Measurements from ENCODE around the gene SNX19.

SNX19 gene

GRCh38 chr11:130897262-130898182, 18.8 kb downstream of the SNX19 start:
- Mint-ChIP-seq H3K27ac (ENCODE audit: low read depth) (no peak overlapping the region), H3K27me3 (no peaks in the 10 kb centered on the region), H3K4me1 (peaks cover 7% of the 10 kb centered on the region), H3K4me3 (no peak overlapping the region), H3K9me3 (no peaks in the 10 kb centered on the region), H3K36me3 (ENCODE audit: insufficient read depth) (peaks cover 59% of the 10 kb centered on the region)
- DNase-seq (ENCODE audit: low spot score in 2 of 2): no peak
- no peak for ATAC-seq (replicated peaks; ENCODE audit: extremely low read depth, poor library complexity, severe bottlenecking)

DNA sequence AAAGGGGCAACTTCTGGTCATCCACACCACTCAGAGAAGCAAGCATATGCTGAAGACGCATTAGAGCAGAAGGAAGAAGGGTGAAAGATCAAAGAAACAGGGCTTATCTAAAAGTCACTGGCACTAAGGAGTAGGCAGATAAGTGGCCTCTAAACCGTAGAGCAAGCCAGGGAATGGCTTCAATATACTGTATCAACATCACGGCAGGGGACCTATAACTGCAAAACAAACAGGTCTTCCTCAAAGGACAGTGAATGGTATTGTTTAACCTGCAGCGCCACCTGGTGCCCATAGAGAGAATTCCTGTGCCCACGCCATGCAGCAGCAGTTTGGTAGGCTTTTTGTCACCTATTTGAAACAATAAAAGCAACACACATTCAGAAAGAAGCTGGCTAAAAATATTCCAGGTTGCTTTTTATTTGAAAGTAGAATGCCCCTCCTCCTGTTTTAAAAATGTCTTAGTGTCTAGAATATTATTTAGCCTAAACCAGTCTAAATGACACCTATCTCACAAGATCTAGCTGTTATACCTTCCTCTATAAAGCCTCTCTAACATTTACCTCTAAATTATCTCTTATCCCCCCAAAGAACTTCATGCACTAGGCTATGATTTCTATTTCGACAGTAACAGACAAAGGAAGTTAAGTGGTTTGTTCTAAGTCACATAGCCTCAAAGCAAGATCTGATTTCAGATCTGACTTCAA, 21.8 kb downstream of the SNX19 start:
- H3K4me1 Mint-ChIP-seq: peaks cover 7% of the 10 kb centered on the region
- peaks cover 36% of the 10 kb centered on the region for H3K36me3 Mint-ChIP-seq (ENCODE audit: insufficient read depth)
- H3K27ac Mint-ChIP-seq (ENCODE audit: low read depth): no peak overlapping the region
- peak; percentile 43 to 46 for DNase-seq (ENCODE audit: low spot score in 2 of 2)
- H3K9me3 Mint-ChIP-seq: no peaks in the 10 kb centered on the region
- ATAC-seq (replicated peaks; ENCODE audit: extremely low read depth, poor library complexity, severe bottlenecking): peak; percentile 75
- H3K4me3 Mint-ChIP-seq: no peak overlapping the region
- no peaks in the 10 kb centered on the region for H3K27me3 Mint-ChIP-seq

- H3K27ac Mint-ChIP-seq (ENCODE audit: low read depth): no peak overlapping the region
- peaks cover 23% of the 10 kb centered on the region for H3K36me3 Mint-ChIP-seq (ENCODE audit: insufficient read depth)
- peaks cover 3% of the 10 kb centered on the region for H3K4me1 Mint-ChIP-seq
- no peaks in the 10 kb centered on the region for H3K9me3 Mint-ChIP-seq
- no peak for ATAC-seq (replicated peaks; ENCODE audit: extremely low read depth, poor library complexity, severe bottlenecking)
- H3K27me3 Mint-ChIP-seq: no peaks in the 10 kb centered on the region
- DNase-seq (ENCODE audit: low spot score in 2 of 2): no peak
- no peak overlapping the region for H3K4me3 Mint-ChIP-seq
These were observed 23.4 kb downstream of the SNX19 start for GRCh38 chr11:130892861-130893260.

DNA sequence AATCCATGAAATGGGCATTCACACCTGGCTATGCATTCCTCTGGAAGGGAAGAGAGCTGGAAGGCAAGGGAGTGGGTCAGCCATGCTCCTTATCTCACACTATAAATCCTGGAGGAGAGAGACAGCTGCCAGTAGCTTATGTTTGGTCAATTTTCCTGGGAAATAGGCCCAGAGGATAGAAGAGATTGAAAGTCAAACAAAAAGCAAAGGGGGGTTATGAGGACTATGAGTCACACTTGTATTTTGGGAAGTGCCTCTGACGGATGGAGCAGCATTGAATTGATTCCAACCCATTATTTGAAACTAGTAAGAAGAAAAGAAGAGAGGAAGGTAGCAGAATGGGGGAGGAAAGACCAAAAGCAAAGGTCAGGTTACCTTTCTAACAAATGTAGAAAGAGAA, 25.0 kb downstream of the SNX19 start:
- no peak overlapping the region for H3K27ac Mint-ChIP-seq (ENCODE audit: low read depth)
- no peaks in the 10 kb centered on the region for H3K9me3 Mint-ChIP-seq
- no peaks in the 10 kb centered on the region for H3K27me3 Mint-ChIP-seq
- H3K36me3 Mint-ChIP-seq (ENCODE audit: insufficient read depth): peaks cover 16% of the 10 kb centered on the region
- DNase-seq (ENCODE audit: low spot score in 2 of 2): no peak
- ATAC-seq (replicated peaks; ENCODE audit: extremely low read depth, poor library complexity, severe bottlenecking): no peak
- no peaks in the 10 kb centered on the region for H3K4me1 Mint-ChIP-seq
- H3K4me3 Mint-ChIP-seq: no peak overlapping the region

DNA sequence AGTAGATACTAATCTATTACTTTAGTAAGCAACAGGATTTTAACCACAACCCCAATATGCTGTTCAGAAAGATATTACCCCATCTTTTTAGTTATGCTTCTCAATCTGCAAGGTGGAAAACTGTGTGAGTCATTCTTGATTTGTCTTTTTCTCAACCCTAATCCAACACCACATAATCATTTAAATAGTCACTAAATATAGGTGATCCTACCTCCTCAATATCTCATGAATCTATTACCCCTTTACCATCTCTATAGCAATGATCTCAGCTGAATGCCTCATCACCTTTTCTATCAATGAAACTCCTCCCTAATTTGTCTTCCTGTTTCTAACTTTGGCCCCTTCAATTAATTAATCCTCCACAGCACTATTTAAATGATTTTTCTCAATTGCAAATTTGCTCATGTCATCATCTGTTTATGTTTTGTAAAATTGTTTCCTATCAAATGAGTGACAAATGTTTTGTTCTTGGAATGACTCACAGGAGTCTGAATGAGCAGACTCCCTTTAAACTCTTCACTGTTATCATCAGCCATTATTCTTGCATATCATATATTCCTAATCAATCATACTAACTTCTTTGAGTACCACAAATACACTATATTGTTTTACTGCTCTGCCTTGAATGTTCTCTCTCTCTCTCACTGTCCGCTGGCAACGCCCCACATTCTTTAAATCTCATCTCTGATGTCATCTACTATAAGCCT, 26.1 kb downstream of the SNX19 start:
- peaks cover 19% of the 10 kb centered on the region for H3K36me3 Mint-ChIP-seq (ENCODE audit: insufficient read depth)
- no peaks in the 10 kb centered on the region for H3K9me3 Mint-ChIP-seq
- H3K27me3 Mint-ChIP-seq: no peaks in the 10 kb centered on the region
- H3K4me1 Mint-ChIP-seq: no peaks in the 10 kb centered on the region
- no peak overlapping the region for H3K4me3 Mint-ChIP-seq
- ATAC-seq (replicated peaks; ENCODE audit: extremely low read depth, poor library complexity, severe bottlenecking): no peak
- no peak overlapping the region for H3K27ac Mint-ChIP-seq (ENCODE audit: low read depth)
- DNase-seq (ENCODE audit: low spot score in 2 of 2): no peak

- Mint-ChIP-seq H3K27me3 (no peaks in the 10 kb centered on the region), H3K9me3 (no peaks in the 10 kb centered on the region), H3K4me1 (no peaks in the 10 kb centered on the region), H3K36me3 (ENCODE audit: insufficient read depth) (peaks cover 18% of the 10 kb centered on the region), H3K27ac (ENCODE audit: low read depth) (no peak overlapping the region), H3K4me3 (no peak overlapping the region)
- DNase-seq (ENCODE audit: low spot score in 2 of 2): no peak
- no peak for ATAC-seq (replicated peaks; ENCODE audit: extremely low read depth, poor library complexity, severe bottlenecking)
These were observed 27.5 kb downstream of the SNX19 start for GRCh38 chr11:130888790-130889189.

DNA sequence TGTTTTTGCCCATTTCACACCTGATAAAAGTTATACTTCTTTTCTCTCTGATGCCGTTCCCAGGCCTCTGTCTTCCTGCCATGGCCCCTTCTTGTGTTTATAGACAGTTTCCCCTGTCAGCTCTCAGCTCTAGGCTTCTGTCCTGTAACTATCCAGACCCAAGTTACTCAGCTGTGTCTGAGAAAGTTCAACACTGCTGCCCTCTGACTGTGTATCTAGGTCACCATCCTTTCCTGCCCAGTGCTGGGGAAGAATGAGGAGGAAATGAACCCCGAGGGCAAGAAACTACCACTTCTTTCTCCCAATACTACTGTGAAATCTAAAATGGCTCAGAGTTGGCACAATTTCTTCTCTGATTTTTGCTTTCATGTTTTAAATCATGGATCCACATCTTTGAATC, 29.6 kb downstream of the SNX19 start:
- DNase-seq (ENCODE audit: low spot score in 2 of 2): no peak
- H3K27me3 Mint-ChIP-seq: no peaks in the 10 kb centered on the region
- no peak for ATAC-seq (replicated peaks; ENCODE audit: extremely low read depth, poor library complexity, severe bottlenecking)
- peaks cover 24% of the 10 kb centered on the region for H3K36me3 Mint-ChIP-seq (ENCODE audit: insufficient read depth)
- H3K4me1 Mint-ChIP-seq: no peaks in the 10 kb centered on the region
- no peak overlapping the region for H3K4me3 Mint-ChIP-seq
- H3K9me3 Mint-ChIP-seq: no peaks in the 10 kb centered on the region
- H3K27ac Mint-ChIP-seq (ENCODE audit: low read depth): no peak overlapping the region

- no peaks in the 10 kb centered on the region for H3K4me1 Mint-ChIP-seq
- H3K27me3 Mint-ChIP-seq: no peaks in the 10 kb centered on the region
- no peak overlapping the region for H3K4me3 Mint-ChIP-seq
- no peak overlapping the region for H3K27ac Mint-ChIP-seq (ENCODE audit: low read depth)
- peaks cover 45% of the 10 kb centered on the region for H3K36me3 Mint-ChIP-seq (ENCODE audit: insufficient read depth)
- no peak for DNase-seq (ENCODE audit: low spot score in 2 of 2)
- ATAC-seq (replicated peaks; ENCODE audit: extremely low read depth, poor library complexity, severe bottlenecking): no peak
- no peaks in the 10 kb centered on the region for H3K9me3 Mint-ChIP-seq
These were observed 34.1 kb downstream of the SNX19 start for GRCh38 chr11:130882138-130882551.

- Mint-ChIP-seq H3K4me3 (no peak overlapping the region), H3K4me1 (no peaks in the 10 kb centered on the region), H3K36me3 (ENCODE audit: insufficient read depth) (peaks cover 46% of the 10 kb centered on the region), H3K9me3 (no peaks in the 10 kb centered on the region), H3K27ac (ENCODE audit: low read depth) (no peak overlapping the region), H3K27me3 (no peaks in the 10 kb centered on the region)
- DNase-seq (ENCODE audit: low spot score in 2 of 2) (no peak), ATAC-seq (replicated peaks; ENCODE audit: extremely low read depth, poor library complexity, severe bottlenecking) (no peak)
These were observed 34.7 kb downstream of the SNX19 start for GRCh38 chr11:130881475-130882137.

DNA sequence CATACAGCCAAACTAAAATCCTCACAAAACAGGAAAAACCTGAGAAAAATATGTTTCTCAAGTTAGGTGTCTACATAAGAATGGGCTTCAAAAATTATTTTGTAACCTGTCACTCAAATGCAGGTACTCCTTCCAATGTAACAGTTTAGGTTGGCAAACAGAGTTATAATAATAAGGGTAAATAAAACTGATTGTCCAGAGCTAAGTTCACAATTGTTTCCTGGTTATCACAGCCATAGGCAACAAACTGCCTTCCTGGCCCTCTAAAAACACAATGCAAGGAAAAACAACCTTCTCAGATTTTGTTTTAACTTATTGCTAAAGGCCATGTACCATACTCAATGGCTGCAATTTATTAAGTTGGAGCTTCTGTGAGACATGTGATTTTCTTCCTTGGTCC, 36.4 kb downstream of the SNX19 start:
- no peaks in the 10 kb centered on the region for H3K4me1 Mint-ChIP-seq
- H3K27ac Mint-ChIP-seq (ENCODE audit: low read depth): no peak overlapping the region
- no peaks in the 10 kb centered on the region for H3K27me3 Mint-ChIP-seq
- H3K4me3 Mint-ChIP-seq: no peak overlapping the region
- no peaks in the 10 kb centered on the region for H3K9me3 Mint-ChIP-seq
- ATAC-seq (replicated peaks; ENCODE audit: extremely low read depth, poor library complexity, severe bottlenecking): no peak
- H3K36me3 Mint-ChIP-seq (ENCODE audit: insufficient read depth): peaks cover 46% of the 10 kb centered on the region
- no peak for DNase-seq (ENCODE audit: low spot score in 2 of 2)

DNA sequence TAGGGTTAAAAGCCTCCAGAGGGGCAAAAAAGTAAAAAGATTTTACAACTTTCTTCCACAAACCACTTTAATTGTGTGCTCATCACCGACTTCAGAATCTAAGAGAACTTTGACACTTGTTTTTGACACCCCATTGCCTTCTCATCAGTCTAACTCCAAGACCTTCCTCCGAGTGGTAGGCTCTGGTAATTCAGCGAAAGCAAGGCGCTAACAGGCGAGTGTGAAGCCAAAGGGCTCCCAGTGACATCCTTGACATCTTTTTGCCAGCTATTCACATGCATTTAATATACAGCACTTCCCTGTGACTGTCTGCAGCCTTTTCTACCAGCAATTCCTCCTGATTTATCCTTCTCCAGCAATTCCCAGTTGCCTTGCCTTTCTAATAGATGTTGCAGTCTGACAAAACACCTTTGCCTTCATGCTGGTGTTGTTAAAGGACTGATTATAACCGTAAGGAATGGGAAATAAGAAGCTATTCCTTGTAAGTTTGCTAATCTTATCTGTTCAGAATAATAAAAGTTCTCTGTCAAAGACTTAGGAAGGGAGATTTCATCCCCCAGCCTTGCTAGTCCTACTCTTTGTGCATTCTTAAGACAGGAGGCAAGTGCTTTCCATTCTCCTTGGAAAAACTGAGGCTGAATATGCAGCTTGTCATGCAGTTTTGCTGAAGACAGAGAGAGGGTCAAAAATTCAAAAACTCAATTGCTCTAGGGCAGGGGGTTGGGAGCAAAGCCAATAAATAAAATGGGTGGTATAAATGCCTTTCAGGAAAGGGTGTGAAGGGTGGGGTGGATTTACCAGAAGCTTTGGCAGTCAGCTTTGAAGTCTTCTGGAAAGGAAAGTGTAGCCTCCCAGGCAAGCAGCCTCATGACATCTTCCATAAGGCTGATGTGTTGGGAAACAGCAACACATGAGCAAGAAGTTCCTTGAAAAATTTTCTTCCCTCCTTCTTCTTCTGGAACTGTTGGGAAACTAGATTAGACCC, 39.1 kb downstream of the SNX19 start:
- H3K9me3 Mint-ChIP-seq: no peaks in the 10 kb centered on the region
- no peak for ATAC-seq (replicated peaks; ENCODE audit: extremely low read depth, poor library complexity, severe bottlenecking)
- H3K4me1 Mint-ChIP-seq: no peaks in the 10 kb centered on the region
- H3K27me3 Mint-ChIP-seq: no peaks in the 10 kb centered on the region
- no peak overlapping the region for H3K27ac Mint-ChIP-seq (ENCODE audit: low read depth)
- no peak for DNase-seq (ENCODE audit: low spot score in 2 of 2)
- H3K36me3 Mint-ChIP-seq (ENCODE audit: insufficient read depth): peaks cover 37% of the 10 kb centered on the region
- H3K4me3 Mint-ChIP-seq: no peak overlapping the region

All from central memory CD8-positive, alpha-beta T cell (primary cell).